ENCODE data around the gene KLHDC3. TPM values are rescaled to one million over a fixed set of nuclear protein-coding genes. Genes with fewer than 3 reads are reported as not detected.

Gene KLHDC3
- total and polyA plus RNA-seq, 10 of the 15 experiments (the other 5 are each of a cell fraction or from before 2014, with no cell fraction given): 2.4 to 102 (median 55.4) TPM

DNA sequence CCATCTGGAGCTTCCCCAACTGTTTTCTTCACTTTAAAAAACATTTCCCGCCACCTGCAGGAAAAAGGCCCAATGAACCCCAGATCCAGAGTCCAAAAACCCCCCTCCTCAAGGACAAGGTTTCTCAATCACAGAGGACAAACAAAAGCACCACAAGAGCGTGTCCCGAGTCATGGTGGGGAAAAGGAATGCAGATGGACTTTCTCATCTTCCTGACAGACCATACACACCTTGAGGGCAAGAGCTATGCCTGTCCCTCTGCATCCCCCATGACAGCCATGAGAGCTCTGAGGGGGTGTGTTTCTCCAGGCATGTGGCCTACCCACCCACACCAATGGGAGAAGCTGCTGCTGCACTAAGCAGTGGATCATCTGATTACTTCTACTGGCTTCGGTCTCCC is 44.1 kb upstream of the KLHDC3 start:
- TF ChIP-seq, protein P1, sequence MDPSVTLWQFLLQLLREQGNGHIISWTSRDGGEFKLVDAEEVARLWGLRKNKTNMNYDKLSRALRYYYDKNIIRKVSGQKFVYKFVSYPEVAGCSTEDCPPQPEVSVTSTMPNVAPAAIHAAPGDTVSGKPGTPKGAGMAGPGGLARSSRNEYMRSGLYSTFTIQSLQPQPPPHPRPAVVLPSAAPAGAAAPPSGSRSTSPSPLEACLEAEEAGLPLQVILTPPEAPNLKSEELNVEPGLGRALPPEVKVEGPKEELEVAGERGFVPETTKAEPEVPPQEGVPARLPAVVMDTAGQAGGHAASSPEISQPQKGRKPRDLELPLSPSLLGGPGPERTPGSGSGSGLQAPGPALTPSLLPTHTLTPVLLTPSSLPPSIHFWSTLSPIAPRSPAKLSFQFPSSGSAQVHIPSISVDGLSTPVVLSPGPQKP (IDR thresholded peaks at IDR 0.05; ENCODE audit: low read depth, low read length): no peak
- TF ChIP-seq ZSCAN29 (IDR thresholded peaks at IDR 0.05): no peak
- TF ChIP-seq SUPT20H (IDR thresholded peaks at IDR 0.05; ENCODE audit: borderline replicate concordance, control insufficient read depth, low read depth, low read length): no peak
- TF ChIP-seq, protein P2, sequence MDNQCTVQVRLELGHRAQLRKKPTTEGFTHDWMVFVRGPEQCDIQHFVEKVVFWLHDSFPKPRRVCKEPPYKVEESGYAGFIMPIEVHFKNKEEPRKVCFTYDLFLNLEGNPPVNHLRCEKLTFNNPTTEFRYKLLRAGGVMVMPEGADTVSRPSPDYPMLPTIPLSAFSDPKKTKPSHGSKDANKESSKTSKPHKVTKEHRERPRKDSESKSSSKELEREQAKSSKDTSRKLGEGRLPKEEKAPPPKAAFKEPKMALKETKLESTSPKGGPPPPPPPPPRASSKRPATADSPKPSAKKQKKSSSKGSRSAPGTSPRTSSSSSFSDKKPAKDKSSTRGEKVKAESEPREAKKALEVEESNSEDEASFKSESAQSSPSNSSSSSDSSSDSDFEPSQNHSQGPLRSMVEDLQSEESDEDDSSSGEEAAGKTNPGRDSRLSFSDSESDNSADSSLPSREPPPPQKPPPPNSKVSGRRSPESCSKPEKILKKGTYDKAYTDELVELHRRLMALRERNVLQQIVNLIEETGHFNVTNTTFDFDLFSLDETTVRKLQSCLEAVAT (IDR thresholded peaks at IDR 0.05): no peak
- TF ChIP-seq EED (IDR thresholded peaks at IDR 0.05; ENCODE audit: low read depth): no peak
- CTCF ChIA-PET: interaction anchor here (1.0 kb wide), 1 partner anchor 39 kb away, joined by 3 read pairs; no protein-coding TSS in a partner anchor
- no peaks in the 10 kb centered on the region; a peak in 2 of 4 replicates for H3K36me3 ChIP-seq (ENCODE audit: control insufficient read depth in 2 of 2, insufficient read depth in 2 of 2, low read length in 1 of 2)
- no peak overlapping the region for H3K9ac ChIP-seq (ENCODE audit: control insufficient read depth, insufficient read depth, low read length)
- intact Hi-C loops (cut with micrococcal nuclease; ENCODE audit: unreplicated experiment): no loop called here
- POLR2A ChIA-PET: no interaction called here
- H3K27me3 ChIP-seq (replicated peaks in 1 of 2; ENCODE audit: control insufficient read depth in 2 of 2, insufficient read depth in 2 of 2, low read length in 1 of 2): no peaks in the 10 kb centered on the region
- no peaks in the 10 kb centered on the region for H3K4me1 ChIP-seq (ENCODE audit: control insufficient read depth, insufficient read depth, low read length)
- H4K20me1 ChIP-seq (ENCODE audit: control insufficient read depth, insufficient read depth): no peaks in the 10 kb centered on the region
- no peak overlapping the region for H2AFZ ChIP-seq (ENCODE audit: control insufficient read depth, low read depth, low read length)
- H3K79me2 ChIP-seq (ENCODE audit: control insufficient read depth, insufficient read depth, low read length): no peaks in the 10 kb centered on the region; the same call in 1 of the 2 replicates
- DNase-seq (ENCODE audit: low read depth, low spot score): no peak
- no peak overlapping the region for H3K27ac ChIP-seq (ENCODE audit: control insufficient read depth, insufficient read depth)
- no peak overlapping the region for H3K4me2 ChIP-seq (ENCODE audit: control insufficient read depth, insufficient read depth)
- no peak overlapping the region for H3K4me3 ChIP-seq
- no peak for FAIRE-seq
- in situ Hi-C loops (cut with MboI): no loop called here
- RAD21 ChIA-PET (ENCODE audit: unreplicated experiment): no interaction called here
- SMC1A ChIA-PET (ENCODE audit: uncharacterized antibody, unreplicated experiment): no interaction called here
- H3K9me3 ChIP-seq (replicated peaks; ENCODE audit: control insufficient read depth, insufficient read depth, low read length): no peaks in the 10 kb centered on the region
- BruUV-seq (replicated peaks): no TSS peak
- 98% methylated on average over 4 of the region's 4 CpGs for WGBS (ENCODE audit: insufficient coverage, insufficient replicate concordance, low lambda C conversion rate, missing lambda C conversion rate)
- ATAC-seq: no peak

All from GM12878 (cell line).